ENCODE results near the gene NACC2.

NACC2 gene

GRCh38 chr9:136054798-136055714 is 40.0 kb downstream of the NACC2 start:
- DNase-seq = no peak

DNA sequence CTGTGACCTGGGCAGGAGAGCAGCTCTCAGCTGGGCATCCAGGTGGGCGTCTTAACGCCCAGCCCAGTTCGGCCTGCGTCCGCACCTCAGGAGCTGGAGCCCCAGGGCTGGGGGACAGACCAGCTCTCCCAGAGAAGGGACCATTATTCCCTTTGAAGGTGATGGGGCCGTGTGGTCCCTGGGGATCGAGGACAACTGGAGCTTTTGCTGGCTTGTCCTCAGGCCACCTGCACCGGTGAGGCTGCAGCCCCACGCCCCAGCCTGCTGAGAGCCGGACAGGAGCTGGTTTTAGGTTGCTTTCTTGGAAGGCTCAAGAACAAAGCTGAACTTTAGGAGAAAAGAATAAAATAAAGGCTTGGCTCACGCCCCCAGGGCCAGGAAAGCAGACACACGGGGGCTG is 40.9 kb downstream of the NACC2 start:
- no peak for DNase-seq

DNA sequence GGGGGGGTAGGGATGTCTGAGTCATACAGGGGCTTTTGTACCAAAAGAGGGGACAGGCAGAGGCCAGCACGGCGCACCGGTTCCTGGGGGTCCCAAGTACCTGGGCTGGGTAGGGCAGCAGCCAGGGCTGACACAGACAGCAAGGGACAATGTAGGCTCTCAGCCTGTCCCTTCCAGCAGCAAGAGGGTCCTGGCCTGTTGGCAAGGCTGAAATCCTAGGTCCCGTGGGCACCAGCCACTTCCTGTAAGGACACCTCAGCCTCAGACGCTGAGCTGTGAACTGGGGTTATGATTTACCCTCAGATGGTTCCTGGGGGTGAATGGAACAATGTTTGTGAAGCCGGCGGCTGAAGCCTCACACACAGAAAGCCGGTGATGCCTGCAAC is 41.3 kb downstream of the NACC2 start:
- no peak for DNase-seq

DNA sequence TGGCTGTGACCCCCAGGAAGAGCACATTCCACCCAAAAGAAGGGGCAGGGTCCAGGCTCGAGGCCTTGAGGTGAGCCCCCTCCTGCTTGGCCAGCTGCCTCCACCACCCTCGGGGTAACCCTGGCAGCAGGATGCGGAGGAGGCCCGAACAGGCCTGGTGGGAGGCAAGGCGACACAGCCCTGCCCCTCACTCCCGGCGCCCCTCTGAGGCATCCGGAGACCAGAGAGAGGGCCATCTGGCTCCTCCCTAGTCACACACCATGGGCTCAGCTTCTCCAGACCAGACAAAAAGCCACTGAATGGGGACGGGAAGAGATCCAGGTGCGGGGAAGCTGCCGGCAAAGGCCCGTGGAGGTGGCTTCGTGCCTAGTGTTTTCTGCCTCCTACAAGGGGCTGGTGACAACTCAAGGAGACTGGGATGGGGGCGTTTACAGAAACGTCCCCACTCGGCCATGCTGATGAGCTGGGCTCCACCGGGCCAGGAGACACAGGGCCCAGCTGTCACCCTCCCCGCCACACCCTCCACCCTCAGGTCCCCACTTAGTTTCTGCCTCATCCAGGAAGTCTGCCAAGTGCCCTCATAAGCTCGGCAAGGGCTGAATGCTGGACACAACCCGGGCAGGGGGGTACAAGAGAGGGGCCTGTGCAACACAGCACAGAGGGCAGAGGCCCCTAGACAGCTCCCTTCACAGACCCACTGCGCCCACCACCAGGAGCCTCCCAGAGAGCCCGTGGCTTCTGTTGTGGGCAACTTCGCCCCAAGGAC is 41.9 kb downstream of the NACC2 start:
- no peak for DNase-seq

- DNase-seq = no peak
Observed at GRCh38 chr9:136052472-136052880, 42.6 kb downstream of the NACC2 start.

DNA sequence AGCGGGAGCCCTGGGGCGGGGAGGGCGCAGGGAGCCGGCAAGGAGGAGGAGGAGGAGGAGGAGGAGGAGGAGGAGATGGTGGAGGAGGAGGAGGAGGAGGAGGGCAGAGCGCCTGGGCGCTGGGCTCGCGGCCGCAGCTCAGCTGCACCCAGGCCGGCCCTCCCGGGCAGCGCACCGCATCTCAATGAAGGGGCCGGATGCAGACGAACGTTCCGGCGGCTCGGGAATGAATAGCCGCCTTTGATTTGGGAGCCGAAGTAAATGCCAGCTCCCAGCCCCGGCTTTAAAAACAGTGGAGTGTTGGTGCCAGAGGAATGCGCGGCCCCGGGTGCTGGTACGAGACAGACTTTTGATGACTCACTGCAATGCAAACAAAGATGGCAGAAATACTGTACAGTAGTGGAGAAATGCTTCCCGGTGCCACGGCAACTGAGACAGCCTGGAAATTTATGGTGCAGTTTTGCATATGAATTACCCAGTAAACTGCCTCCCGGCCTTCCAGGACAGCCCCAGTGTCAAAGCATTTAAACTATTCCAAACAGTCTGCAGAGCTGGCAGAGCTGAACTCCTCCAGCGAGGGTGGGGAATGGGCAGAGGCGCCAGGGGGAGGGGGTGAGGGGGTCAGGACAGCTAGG is 43.1 kb downstream of the NACC2 start:
- DNase-seq = peak in 1 of 2 experiments; percentile 25

DNA sequence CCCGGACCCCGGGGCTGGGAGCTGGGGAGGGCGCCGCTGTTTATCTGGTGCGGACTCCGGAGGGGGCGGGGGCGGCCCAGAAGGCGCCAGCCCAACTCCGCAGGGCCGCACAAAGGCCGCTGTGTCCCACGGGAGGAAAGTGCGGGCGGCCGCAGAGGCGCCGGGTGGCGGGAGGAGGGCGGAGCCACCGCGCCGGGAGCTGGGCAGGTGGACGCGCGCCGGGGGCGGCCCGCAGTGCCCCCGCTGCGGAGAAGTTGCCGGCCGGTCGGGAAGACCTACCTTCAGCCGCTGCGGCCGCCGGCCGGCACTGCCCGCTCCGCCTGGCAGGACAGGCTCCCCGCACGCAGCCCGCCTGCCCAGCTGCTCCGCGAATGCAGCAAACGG is 43.6 kb downstream of the NACC2 start:
- DNase-seq = no peak

DNA sequence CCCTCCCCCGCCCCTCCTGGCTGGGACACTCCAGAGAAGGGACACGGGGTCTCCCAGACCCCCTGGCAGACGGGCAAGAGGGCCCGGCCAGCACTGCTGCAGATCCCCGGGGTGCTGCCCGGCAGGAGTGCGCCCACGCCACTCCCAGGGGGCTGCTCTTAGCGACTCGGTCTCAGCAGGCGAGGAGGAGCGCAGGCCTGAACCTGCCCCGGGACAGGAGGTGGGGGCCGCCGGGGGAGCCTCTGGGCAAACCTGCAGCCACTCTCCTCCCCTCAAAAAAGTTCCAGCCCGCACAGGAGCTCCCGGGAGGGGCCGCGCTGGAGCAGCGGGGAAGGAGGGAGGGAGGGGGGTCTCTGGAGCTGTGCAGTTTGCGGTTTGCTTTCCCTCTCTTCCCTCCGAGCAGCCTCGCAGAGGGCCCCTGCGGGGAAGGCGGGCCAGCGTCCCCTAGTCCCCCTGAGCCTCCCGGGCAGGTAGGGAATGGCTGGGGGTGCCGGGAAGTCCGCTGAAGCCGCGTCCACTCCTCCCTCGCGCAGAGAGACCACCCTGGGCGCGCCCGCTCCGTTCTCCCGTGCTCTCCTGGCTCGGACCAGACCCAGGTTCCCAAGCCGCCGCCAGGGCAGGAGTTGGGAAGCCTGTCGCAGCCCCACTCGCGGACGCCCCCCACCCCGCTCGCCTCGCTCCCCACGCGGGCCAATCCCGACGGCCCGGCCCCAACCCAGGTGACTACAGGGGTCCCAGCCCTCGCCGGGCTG is 44.2 kb downstream of the NACC2 start:
- DNase-seq = no peak

- no peak for DNase-seq
Observed at GRCh38 chr9:136050266-136050700, 44.8 kb downstream of the NACC2 start.

DNA sequence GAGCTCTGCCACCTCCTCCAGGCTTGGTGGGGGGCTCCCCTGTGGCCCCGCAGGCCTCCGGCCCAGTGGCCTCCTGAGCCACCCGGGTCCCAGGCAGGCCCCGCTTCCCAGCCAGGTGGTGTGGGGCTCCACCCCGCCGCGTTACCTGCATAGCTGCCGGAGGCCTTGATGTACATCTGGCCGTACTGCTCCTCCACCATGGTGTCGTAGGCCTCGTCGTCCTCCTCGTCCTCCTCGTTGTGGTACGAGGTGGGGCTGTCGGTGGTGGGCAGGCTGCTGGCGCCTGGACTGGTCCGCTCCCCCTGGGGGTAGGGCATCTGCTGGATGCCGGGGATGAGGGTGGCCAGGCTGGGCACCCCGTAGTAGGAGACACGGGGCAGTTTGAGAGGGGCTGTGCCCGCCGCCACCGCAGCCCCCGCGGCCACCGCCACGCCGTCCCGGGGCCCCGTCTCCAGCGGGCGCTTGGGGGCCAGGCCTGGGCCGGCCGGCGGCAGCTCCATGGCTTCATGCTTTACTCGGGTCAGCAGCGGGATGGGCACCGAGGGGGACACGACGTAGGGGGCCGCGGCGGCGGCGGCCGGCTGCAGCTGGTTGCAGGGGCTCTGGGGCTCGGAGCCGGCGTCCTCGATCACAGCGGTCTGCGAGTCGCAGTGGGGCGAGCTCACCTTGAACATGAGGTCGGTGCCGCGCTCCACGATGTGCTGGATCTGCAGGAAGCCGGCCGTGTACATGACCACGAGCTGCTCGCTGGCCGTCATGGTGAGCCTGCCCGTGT is 45.4 kb downstream of the NACC2 start:
- DNase-seq = no peak

GRCh38 chr9:136048560-136049411 is 46.3 kb downstream of the NACC2 start:
- no peak for DNase-seq

DNA sequence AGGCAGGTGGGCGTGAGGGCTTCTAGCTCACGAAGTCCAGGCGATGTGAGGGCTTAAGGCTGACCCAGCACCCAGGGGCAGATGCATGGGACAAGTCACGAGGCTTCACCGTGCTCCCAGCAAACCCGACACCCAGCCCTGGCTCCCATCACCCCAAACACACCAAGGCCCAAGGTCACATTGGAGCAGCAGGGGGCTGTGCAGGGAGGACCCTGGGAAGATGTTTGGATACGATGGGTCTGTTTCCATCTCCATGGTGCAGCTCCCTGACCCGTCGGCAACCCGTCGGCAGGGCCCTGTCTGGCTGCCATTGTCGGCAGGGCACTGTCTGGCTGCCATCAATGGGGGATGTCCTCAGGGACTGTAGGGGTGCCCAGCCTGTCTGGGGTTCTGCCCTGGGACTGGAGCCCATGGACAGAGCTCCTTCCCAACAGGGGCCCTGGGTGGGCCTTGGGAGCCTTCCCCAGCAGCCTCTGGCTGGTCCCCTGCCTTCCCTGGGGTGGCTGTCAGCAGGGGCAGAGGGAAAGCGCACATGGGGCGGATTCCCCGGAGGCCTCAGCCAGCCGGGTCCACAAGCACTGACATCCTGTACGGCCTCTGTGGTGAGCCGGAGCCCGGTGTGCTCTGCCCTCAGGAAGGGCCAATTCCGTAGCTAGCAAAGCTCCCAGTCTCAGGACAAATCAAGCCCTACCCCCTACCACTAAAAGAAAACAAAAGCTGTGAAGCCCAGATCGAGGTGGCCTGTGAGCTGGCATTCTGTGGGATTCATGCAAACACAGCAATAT is 47.1 kb downstream of the NACC2 start:
- no peak for DNase-seq

DNA sequence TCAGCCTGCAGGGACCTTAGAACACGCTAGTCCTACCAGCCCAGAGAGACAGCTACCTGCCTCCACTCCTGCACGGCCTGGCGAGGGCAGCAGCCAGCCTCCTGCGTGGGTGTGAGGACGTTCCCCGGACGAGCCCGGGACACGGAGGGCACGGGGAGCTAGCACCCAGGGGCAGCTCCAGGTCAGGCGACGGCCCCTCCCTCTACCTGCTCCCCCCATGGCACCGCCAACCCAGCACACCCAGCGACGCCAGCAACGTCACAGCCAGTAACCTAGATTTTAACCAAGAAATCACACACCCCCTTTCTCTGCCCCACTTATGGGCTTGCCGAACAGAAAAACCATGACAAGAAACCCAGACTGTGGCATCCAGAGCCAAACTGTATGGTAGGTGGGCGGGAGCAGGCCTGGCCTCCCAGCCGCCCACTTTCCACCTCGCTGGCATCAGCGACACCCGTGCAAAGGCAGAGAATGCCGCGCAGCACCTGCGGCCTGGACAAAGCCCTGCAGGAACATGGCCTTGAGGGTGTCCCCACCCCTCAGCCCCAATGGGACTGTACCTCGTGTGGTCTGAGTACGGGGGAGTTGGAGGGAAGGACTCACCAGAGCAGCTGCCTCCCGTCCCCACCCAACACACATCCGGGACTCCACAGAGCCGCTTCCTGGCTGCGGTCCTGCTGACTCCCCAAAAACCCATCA is 47.9 kb downstream of the NACC2 start:
- no peak for DNase-seq

GRCh38 chr9:136046554-136046920 is 48.6 kb downstream of the NACC2 start:
- DNase-seq = no peak

GRCh38 chr9:136045595-136046553 is 49.2 kb downstream of the NACC2 start:
- no peak for DNase-seq

DNA sequence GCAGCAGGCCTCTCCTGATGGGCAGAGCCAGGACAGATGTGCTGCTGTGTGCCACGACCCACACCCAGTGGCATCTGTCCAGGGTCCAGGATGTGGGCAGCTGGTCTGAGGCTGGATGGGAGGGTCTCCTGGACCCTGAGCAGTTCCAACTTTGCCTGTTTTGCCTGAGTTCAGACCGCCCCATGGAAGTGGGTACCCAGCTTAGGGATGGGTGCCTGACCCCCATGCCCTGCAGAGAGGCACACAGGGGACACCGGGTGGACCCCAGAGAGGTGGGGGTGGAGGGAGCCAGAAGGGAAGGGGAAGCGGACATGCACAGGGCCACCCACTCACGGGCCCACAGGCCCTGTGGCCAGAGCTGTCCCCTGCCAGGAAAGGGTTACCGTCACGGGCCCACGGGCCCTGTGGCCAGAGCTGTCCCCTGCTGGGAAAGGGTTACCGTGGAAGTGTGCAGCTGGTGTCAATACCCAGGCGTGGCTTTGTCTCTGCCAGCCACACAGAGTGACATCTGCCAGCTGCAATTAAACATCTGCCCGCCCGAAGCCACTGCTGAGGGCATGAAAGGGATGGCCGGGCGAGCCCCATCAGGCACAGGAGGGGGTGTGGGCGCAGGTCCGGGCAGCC is 50.0 kb downstream of the NACC2 start:
- no peak for DNase-seq

DNA sequence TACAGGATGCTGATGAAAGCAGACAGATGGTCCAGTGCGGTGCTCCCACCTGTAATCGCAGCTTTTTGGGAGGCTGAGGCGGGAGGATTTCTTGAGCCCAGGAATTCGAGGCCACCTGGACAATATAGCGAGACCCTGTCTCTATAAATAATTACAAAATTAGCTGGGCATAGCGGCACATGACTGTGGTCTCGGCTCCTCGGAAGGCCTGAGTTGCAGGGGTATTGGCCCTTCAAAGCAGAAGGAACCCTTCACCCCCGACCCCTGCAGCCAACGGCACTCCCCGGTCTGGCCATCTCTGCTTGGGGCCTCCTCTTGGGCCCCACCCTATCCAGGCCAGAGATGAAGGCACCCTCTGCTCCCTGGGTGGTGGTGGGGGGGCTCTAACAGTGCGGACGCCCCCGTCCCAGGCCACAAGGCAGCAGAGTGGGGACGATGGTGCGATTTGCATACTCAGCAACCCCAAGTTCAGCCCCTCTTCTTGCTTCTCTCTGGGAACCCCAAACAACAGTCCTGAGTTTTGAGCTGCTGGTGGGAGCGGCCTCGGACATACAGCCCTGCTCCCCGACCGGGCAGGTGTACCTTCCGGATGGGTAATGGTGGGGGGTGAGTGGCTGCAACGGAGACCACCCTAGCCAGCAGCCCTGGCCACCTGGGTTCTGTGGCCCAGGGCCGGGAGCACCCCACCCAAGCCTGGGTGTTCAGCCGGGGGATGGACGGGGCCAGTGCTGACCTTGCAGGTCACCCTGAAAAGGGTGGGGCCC is 50.7 kb downstream of the NACC2 start:
- DNase-seq = no peak

All from stimulated activated CD4-positive, alpha-beta T cell treated with anti-CD3 and anti-CD28 coated beads, Interleukin-4, amount 100 ng/mL, for 4 hours (primary cell).